NCI-H1417 (cell line): ENCODE results near the gene CREB5.
A peak's percentile ranks its signal among the peaks of the same experiment; 100 is the strongest.

ENCODE experiments used
- DNase-seq, 3 experiments: peaks; one replicate each; lab custom pipeline; 2025; lab: John Stamatoyannopoulos, UW

The CREB5 gene

GRCh38 chr7:28407651-28408050 lies 4.7 kb upstream of the CREB5 start:
- no peak for DNase-seq

- DNase-seq, result peak in 1 of 3 experiments; percentile 47
These were observed 4.0 kb upstream of the CREB5 start for GRCh38 chr7:28408105-28408959.

- DNase-seq, result peak; percentile 45 to 89 (median 83)
These were observed 3.2 kb upstream of the CREB5 start for GRCh38 chr7:28408960-28409715.

GRCh38 chr7:28409716-28410627 lies 2.3 kb upstream of the CREB5 start:
- peak in 2 of 3 experiments; percentile 61 to 70 for DNase-seq

- peak in 2 of 3 experiments; percentile 59 to 76 for DNase-seq
These were observed 1.4 kb upstream of the CREB5 start for GRCh38 chr7:28410628-28411531.

GRCh38 chr7:28413011-28413410 lies 693 bp downstream of the CREB5 start:
- no peak for DNase-seq

GRCh38 chr7:28414453-28414852 lies 2.1 kb downstream of the CREB5 start:
- DNase-seq, result no peak

GRCh38 chr7:28417321-28417940 lies 5.1 kb downstream of the CREB5 start:
- DNase-seq, result no peak

- no peak for DNase-seq
These were observed 6.0 kb downstream of the CREB5 start for GRCh38 chr7:28418311-28418710.

- DNase-seq, result no peak
These were observed 6.6 kb downstream of the CREB5 start for GRCh38 chr7:28418966-28419365.

- no peak for DNase-seq
These were observed 7.4 kb downstream of the CREB5 start for GRCh38 chr7:28419716-28420115.

- no peak for DNase-seq
These were observed 10.8 kb downstream of the CREB5 start for GRCh38 chr7:28423112-28423511.

- DNase-seq, result no peak
These were observed 11.7 kb downstream of the CREB5 start for GRCh38 chr7:28423918-28424514.

- DNase-seq, result no peak
These were observed 13.2 kb downstream of the CREB5 start for GRCh38 chr7:28425496-28425895.

GRCh38 chr7:28427236-28427635 lies 14.9 kb downstream of the CREB5 start:
- no peak for DNase-seq

GRCh38 chr7:28430616-28431015 lies 18.3 kb downstream of the CREB5 start:
- DNase-seq, result no peak

- no peak for DNase-seq
These were observed 19.8 kb downstream of the CREB5 start for GRCh38 chr7:28432105-28432504.

- DNase-seq, result no peak
These were observed 20.7 kb downstream of the CREB5 start for GRCh38 chr7:28433039-28433438.

GRCh38 chr7:28433699-28434219 lies 21.4 kb downstream of the CREB5 start:
- DNase-seq, result peak in 1 of 3 experiments; percentile 87

- no peak for DNase-seq
These were observed 22.2 kb downstream of the CREB5 start for GRCh38 chr7:28434510-28434909.
